HG02642 (cell line): ENCODE results near the gene APOL6.
"Not testable (repeated sequence)": the region's sequence is repeated elsewhere in the genome, so short reads cannot be mapped to it uniquely, and the experiment has no call there.

ENCODE experiments used
- ATAC-seq: cut with Tn5 transposase; IDR thresholded peaks from one replicate; pipeline ENCODE4 v1.9.1; 2021; ENCODE audit warnings: mild to moderate bottlenecking; ENCODE audit not compliant: unreplicated experiment, poor library complexity

The APOL6 gene

GRCh38 chr22:35617137-35617755 is 31.0 kb upstream of the APOL6 start, which contains the start of gene MB:
Gene MB, minus strand, starts transcription at chr22:35617329. Its CDS starts 72 bp downstream, at chr22:35617257.
- ATAC-seq, result no peak

GRCh38 chr22:35618427-35619223 is 29.6 kb upstream of the APOL6 start:
- ATAC-seq, result no peak

DNA sequence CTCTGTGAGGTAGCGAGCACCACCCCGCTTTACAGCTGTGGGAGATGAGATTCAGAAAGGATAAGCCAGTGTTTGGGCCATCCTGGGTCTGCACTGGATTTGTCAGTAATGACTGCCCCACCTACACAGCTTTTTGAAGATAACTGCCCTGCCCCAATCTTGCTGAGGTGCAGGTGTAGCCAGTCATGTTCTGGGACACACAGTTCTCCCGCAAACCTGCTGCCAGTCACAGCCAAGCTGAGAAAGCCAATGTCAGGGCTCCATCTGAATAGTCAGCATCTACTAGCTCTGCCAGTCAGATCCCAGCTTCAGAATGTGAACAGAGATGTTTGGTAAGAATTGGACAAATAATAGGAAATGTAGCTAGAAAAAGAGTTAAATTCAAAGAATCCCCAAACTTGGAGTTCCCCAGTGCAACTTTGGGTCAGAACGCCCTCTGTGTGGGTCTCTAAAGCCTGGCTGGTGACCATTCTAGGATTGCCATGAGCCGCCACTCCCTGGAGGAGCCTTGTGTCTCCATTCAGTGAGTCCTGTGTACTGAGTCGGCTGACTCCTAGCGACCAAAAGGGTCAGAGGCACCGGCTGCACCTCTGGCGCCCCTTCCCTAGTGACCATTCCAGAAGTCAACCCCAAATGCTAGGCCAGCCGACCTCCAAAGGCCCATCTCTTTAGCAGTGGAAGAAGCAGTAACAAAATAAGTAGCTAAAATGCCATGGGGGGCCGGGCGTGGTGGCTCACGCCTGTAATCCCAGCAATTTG is 28.7 kb upstream of the APOL6 start:
- ATAC-seq, result no peak

DNA sequence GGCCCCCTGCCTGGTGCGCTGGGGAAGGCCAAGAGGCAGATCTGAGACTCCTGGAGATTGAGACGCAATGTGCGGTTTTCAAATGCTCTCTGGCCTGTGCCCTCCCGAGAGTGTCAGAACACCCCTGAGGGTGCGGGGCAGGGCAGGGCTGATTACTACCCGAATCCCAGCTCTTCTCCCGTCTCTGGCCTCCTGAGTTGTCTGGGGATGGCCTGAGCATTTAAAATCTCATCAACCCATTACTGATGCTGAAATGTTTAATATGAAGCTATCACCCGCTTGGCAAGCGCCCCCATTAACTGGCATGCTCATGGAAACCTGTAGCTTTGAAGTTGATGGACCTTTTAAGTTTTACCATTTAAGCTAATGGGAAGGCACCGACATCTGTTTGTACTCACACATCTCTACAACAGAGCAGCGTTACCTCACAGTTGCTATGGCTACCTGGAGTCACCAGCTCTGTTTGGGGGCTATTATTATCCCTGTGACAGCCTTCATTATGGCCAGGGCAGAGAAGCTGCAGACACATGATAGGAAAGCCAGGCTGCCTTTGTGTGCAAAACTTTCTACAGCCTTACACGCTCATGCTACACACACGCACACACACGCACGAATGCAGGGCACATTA is 27.5 kb upstream of the APOL6 start:
- ATAC-seq, result no peak

DNA sequence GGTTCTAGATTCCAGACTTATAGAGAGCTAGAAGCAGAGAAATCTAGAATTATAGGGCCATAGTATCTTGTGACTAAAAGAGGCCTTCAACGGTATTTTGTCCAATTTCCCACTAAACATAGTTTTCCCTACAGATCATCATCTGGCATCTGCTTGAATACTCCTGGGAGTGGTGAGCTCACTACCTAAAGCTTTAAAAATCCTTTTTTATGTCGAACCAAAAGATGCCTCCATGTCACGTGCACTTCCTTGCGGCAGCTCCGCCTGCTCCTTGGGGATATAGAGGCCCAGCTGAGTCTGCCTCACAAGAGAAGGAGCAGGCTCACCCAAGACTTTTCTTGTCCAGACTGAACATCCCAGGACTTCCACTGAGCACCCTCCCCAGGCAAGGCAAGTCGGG is 26.8 kb upstream of the APOL6 start:
- no peak for ATAC-seq

GRCh38 chr22:35622191-35622913 is 25.9 kb upstream of the APOL6 start:
- no peak for ATAC-seq

DNA sequence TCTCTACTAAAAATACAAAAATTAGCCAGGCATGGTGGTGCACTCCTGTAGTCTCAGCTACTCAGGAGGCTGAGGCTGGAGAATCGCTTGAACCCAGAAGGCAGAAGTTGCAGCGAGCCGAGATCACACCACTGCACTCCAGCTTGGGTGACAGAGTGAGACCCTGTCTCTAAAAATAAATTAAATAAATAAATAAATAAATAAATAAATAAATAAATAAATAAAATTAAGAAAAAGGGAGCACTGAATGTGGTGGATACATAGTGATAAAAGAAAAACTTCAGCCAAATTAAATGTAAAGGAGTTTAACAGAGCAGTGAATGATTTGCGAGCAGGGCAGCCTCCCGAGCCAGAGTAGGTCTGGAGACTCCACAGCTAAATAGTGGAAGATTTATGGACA is 24.4 kb upstream of the APOL6 start:
- ATAC-seq, result not testable (repeated sequence)

GRCh38 chr22:35624547-35624946 is 23.7 kb upstream of the APOL6 start:
- no peak for ATAC-seq

- no peak for ATAC-seq
These were observed 22.3 kb upstream of the APOL6 start for GRCh38 chr22:35625763-35626432.

- ATAC-seq, result no peak
These were observed 20.8 kb upstream of the APOL6 start for GRCh38 chr22:35627267-35628041.

DNA sequence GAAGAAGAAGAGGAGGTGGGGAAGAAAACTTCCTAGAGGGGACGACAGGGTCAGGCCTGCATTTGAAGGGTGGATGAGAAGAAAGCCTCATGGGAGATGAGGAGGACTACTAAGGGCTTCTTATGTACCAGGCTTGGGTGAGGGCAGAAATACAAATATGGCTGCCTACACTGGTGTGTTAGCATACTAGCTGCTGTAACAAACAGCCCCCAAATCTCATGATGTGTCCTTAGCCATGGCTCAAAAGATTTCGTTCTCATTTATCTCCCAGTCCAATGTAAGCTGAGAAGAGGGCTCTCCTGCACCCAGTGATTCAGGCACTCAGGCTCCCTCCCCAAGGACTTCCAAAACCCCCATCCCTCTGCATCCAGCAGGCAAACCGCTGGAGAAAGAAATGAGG is 19.5 kb upstream of the APOL6 start:
- ATAC-seq, result no peak

DNA sequence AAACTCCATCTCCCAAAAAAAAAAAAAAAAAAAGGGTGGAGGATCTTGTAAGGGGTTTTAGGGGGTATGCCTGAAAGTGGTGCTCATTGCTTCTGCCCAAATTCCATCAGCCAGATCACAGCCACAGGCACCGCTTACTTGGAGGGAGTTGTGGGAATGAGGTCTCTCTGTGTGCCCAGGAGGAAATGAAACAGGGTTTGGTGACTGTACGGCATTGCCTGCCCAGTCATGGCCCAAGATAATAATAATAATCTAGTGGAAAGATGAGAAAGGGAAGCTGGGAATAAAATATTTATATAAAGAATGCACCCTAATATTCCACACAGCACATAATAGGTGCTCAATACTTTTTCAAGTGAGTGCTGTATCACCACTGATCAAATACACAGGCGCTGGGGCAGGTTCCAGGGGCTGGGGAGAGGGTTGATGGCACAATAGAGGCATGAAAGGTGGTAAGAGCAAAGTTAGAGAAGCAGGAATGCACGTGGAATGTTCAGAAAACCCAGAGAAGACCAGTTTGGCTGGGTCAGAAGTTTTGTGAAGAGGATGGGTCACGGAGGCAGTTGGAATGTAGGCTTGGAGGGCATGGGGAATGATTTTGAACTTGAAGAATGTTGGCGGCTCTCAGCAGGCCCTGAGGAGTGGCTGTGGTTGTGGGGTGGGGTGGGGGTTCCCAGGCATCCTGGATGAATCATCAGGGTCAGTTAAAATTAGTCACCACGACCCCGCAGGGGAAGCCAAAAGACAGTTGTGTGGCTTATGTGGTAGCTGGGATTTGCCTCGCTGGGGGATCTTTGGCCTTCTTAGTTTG is 18.6 kb upstream of the APOL6 start:
- no peak for ATAC-seq

GRCh38 chr22:35630387-35630793 is 17.9 kb upstream of the APOL6 start:
- no peak for ATAC-seq

GRCh38 chr22:35630891-35631290 is 17.4 kb upstream of the APOL6 start:
- ATAC-seq, result no peak

DNA sequence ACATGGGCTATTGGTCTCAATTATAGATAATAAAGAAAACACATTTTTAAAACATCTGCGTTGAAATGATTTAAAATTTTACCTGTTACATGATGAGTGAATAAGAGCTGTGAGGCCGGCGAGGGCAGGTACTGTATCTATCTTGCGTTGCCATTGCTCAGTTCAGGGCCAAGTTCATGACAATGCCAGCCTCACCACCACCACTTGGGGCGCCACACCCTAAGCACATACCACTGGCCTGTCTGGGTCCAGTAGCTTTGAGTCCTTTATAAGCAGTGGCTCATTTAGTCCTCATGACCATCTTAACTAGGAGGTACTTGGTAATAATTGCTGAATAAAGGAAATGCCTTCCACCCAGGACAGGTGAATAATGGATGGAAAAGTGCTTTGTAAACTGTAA is 16.6 kb upstream of the APOL6 start:
- no peak for ATAC-seq

GRCh38 chr22:35632935-35633334 is 15.3 kb upstream of the APOL6 start:
- ATAC-seq, result no peak

- no peak for ATAC-seq
These were observed 14.7 kb upstream of the APOL6 start for GRCh38 chr22:35633520-35633919.

DNA sequence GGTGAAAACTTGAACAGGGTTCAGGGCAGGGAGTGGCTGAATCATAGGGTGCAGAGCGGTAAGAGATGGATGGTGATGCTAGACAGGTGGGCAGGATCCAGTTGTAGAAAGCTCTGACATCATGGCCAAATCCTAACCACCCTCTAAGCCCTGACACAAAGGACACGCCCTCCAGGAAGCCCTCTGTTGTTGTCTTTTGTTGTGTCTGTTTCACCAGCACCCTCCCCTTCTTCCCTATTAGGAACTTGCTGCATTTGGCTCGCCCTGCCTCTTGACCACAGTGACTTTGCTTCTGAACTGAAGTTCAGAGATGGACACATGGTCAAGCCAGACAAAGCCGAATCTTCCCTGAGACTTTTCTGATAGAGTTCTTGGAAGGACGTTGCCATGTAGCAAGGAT is 14.2 kb upstream of the APOL6 start:
- ATAC-seq, result no peak
